H1 (cell line): ENCODE data around the gene CBFB. TPM values are rescaled to one million over a fixed set of nuclear protein-coding genes. Genes with fewer than 3 reads are reported as not detected.

Experiments
- CTCF ChIA-PET: fragments of 300-600 bp; sonication (Branson Sonifier 250); formaldehyde crosslinking; loops from one replicate; lab custom pipeline; 2021; ENCODE audit not compliant: partially characterized antibody; lab: Charles Lee
- POLR2A ChIA-PET: fragments of 300-600 bp; sonication (Branson Sonifier 250); formaldehyde crosslinking; loops from one replicate; lab custom pipeline; 2021; ENCODE audit warnings: inconsistent platforms; ENCODE audit not compliant: partially characterized antibody; lab: Charles Lee
- DNase-seq, 2 experiments: peaks; one replicate each; pipeline versions ENCODE4 v3.0.0 to v3.0.0-alpha.2; 2010 to 2022; ENCODE audit warnings: low spot score in 2 of 2, low read depth in 1 of 2, mixed read lengths in 1 of 2
- FAIRE-seq: peaks from 2 replicates; lab custom pipeline; 2011; peaks lifted over from hg19 to GRCh38; lab: Jason Lieb, UNC
- H2AFZ ChIP-seq: 2 replicates; pipeline ENCODE4 v1.8.1; 2012; ENCODE audit warnings: low read length, inconsistent platforms
- H2AK5ac ChIP-seq: 2 replicates; pipeline ENCODE4 v1.6.1; 2013; ENCODE audit warnings: low read depth, low read length
- H2BK120ac ChIP-seq: replicated peaks from 2 replicates; pipeline ENCODE3; 2013; ENCODE audit warnings: low read depth, low read length, inconsistent platforms
- H2BK12ac ChIP-seq: 2 replicates; pipeline ENCODE4 v1.6.1; 2013; ENCODE audit warnings: low read depth, low read length
- H2BK15ac ChIP-seq: 2 replicates; pipeline ENCODE4 v1.6.1; 2013; ENCODE audit warnings: low read length
- H2BK20ac ChIP-seq: 2 replicates; pipeline ENCODE4 v1.6.1; 2013; ENCODE audit warnings: low read length
- H2BK5ac ChIP-seq: 2 replicates; pipeline ENCODE4 v1.6.1; 2013; ENCODE audit warnings: low read depth, low read length
- H3K14ac ChIP-seq: 2 replicates; pipeline ENCODE4 v1.6.1; 2013; ENCODE audit warnings: inconsistent platforms; ENCODE audit not compliant: insufficient read length
- H3K18ac ChIP-seq: 2 replicates; pipeline ENCODE4 v1.6.1; 2013; ENCODE audit warnings: low read length; ENCODE audit errors: extremely low read depth
- H3K23ac ChIP-seq: 2 replicates; pipeline ENCODE4 v1.6.1; 2013; ENCODE audit warnings: inconsistent platforms; ENCODE audit not compliant: insufficient read length
- H3K23me2 ChIP-seq: 2 replicates; pipeline ENCODE4 v1.6.1; 2013; ENCODE audit warnings: low read depth, low read length
- H3K27ac ChIP-seq: 2 replicates; pipeline ENCODE4 v1.6.1; 2011; ENCODE audit warnings: low read depth, low read length, inconsistent platforms
- H3K27me3 ChIP-seq, 4 experiments: replicated peaks in 1 of 4; 1 replicate in 1 of 4; 2 replicates in 3 of 4; pipeline versions ENCODE4 v1.6.1 to v1.8.1; 2011 to 2013; ENCODE audit warnings: low read length in 3 of 4, mild to moderate bottlenecking in 3 of 4, inconsistent platforms in 2 of 4, mixed read lengths in 2 of 4, moderate library complexity in 1 of 4; ENCODE audit not compliant: control insufficient read depth in 3 of 4, insufficient read depth in 3 of 4; ENCODE audit errors: extremely low read depth in 1 of 4
- H3K36me3 ChIP-seq, 4 experiments: 2 replicates each; pipeline versions ENCODE4 v1.6.1 to v1.8.1; 2011 to 2013; ENCODE audit warnings: mild to moderate bottlenecking in 4 of 4, low read length in 3 of 4, moderate library complexity in 2 of 4, control low read depth in 1 of 4, inconsistent platforms in 1 of 4; ENCODE audit not compliant: insufficient read depth in 4 of 4, control insufficient read depth in 2 of 4
- H3K4ac ChIP-seq: replicated peaks from 2 replicates; pipeline ENCODE3; 2013; ENCODE audit warnings: low read length, low read depth, mixed read lengths, inconsistent platforms; ENCODE audit not compliant: insufficient read length
- H3K4me1 ChIP-seq, 4 experiments: replicated peaks in 1 of 4; 1 replicate in 1 of 4; 2 replicates in 3 of 4; pipeline versions ENCODE4 v1.6.1 to v1.8.1; 2011 to 2013; ENCODE audit warnings: low read length in 3 of 4, inconsistent platforms in 2 of 4, mixed read lengths in 1 of 4; ENCODE audit not compliant: insufficient read depth in 4 of 4, control insufficient read depth in 3 of 4
- H3K4me2 ChIP-seq, 2 experiments: 2 replicates each; pipeline versions ENCODE4 v1.6.1 to v1.8.1; 2011 to 2013; ENCODE audit warnings: low read depth in 2 of 2, low read length in 2 of 2, control low read depth in 1 of 2, inconsistent platforms in 1 of 2, mild to moderate bottlenecking in 1 of 2; ENCODE audit not compliant: insufficient read depth in 1 of 2
- H3K4me3 ChIP-seq, 4 experiments: fragments of 200-600, 300-600 bp in 1 of 4; sonication (generic), shearing (Covaris generic), sonication (Bioruptor Twin) in 1 of 4; 2 replicates each; pipeline versions ENCODE4 v1.5.1 to v1.8.1; 2011 to 2016; ENCODE audit warnings: low read length in 4 of 4, low read depth in 3 of 4, control low read depth in 2 of 4, inconsistent platforms in 2 of 4, mild to moderate bottlenecking in 2 of 4, mixed read lengths in 1 of 4, moderate library complexity in 1 of 4; ENCODE audit not compliant: insufficient read depth in 2 of 4; ENCODE audit errors: extremely low read depth in 1 of 4
- H3K56ac ChIP-seq: replicated peaks from 2 replicates; pipeline ENCODE3; 2013; ENCODE audit warnings: low read depth, mild to moderate bottlenecking, mixed read lengths, low read length, inconsistent platforms; ENCODE audit not compliant: insufficient read length
- H3K79me1 ChIP-seq: 2 replicates; pipeline ENCODE4 v1.6.1; 2013; ENCODE audit warnings: low read depth, low read length, control low read depth
- H3K79me2 ChIP-seq, 2 experiments: 2 replicates each; pipeline versions ENCODE4 v1.6.1 to v1.8.1; 2012 to 2013; ENCODE audit warnings: low read length in 2 of 2, mild to moderate bottlenecking in 2 of 2, inconsistent platforms in 1 of 2; ENCODE audit not compliant: insufficient read depth in 2 of 2, control insufficient read depth in 1 of 2
- H3K9ac ChIP-seq, 4 experiments: replicated peaks in 1 of 4; 1 replicate in 1 of 4; 2 replicates in 3 of 4; pipeline versions ENCODE4 v1.6.1 to v1.8.1; 2011 to 2013; ENCODE audit warnings: low read depth in 3 of 4, low read length in 3 of 4, control low read depth in 2 of 4, mild to moderate bottlenecking in 2 of 4, moderate library complexity in 2 of 4, inconsistent platforms in 1 of 4; ENCODE audit errors: extremely low read depth in 1 of 4
- H3K9me3 ChIP-seq, 2 experiments: 2 replicates each; pipeline versions ENCODE4 v1.6.1 to v1.8.1; 2012 to 2013; ENCODE audit warnings: mild to moderate bottlenecking in 2 of 2, moderate library complexity in 2 of 2, control low read depth in 1 of 2, inconsistent platforms in 1 of 2, low read depth in 1 of 2, low read length in 1 of 2, mixed read lengths in 1 of 2; ENCODE audit not compliant: insufficient read depth in 2 of 2
- H4K20me1 ChIP-seq, 2 experiments: replicated peaks in 1 of 2; 2 replicates each; pipeline versions ENCODE3 to v1.8.1; 2011 to 2013; ENCODE audit warnings: inconsistent platforms in 2 of 2, low read length in 2 of 2, mild to moderate bottlenecking in 1 of 2; ENCODE audit not compliant: insufficient read depth in 2 of 2, control insufficient read depth in 1 of 2
- H4K5ac ChIP-seq: 2 replicates; pipeline ENCODE4 v1.6.1; 2013; ENCODE audit warnings: low read length, low read depth, mixed read lengths, inconsistent platforms; ENCODE audit not compliant: insufficient read length
- H4K8ac ChIP-seq: 2 replicates; pipeline ENCODE4 v1.8.0; 2013; ENCODE audit warnings: mild to moderate bottlenecking, moderate library complexity, low read length, inconsistent platforms; ENCODE audit not compliant: insufficient read depth; ENCODE audit errors: extremely low read depth
- H4K91ac ChIP-seq: replicated peaks from 2 replicates; pipeline ENCODE3; 2013; ENCODE audit warnings: low read length, mixed read lengths, inconsistent platforms; ENCODE audit not compliant: insufficient read length
- ASH2L ChIP-seq: fragments of 200-600, 300-600 bp; sonication (generic); IDR thresholded peaks from one replicate; pipeline ENCODE4 v1.7.1; 2017; ENCODE audit warnings: low read length
- BCL11A ChIP-seq, 2 experiments: IDR thresholded peaks; one replicate each; pipeline ENCODE4 v1.6.1; 2011; ENCODE audit warnings: low read depth in 2 of 2, low read length in 2 of 2, mild to moderate bottlenecking in 2 of 2
- CBX5 ChIP-seq: fragments of 300-800, 300-1000 bp; sonication (generic); IDR thresholded peaks from 2 replicates; pipeline ENCODE4 v1.7.1; 2016; ENCODE audit warnings: antibody characterized with exemption, low read length, low read depth
- CBX8 ChIP-seq: fragments of 300-800, 300-1000 bp; sonication (generic); IDR thresholded peaks from 2 replicates; pipeline ENCODE4 v1.7.1; 2016; ENCODE audit warnings: low read depth, low read length, borderline replicate concordance
- CREB1 ChIP-seq: IDR thresholded peaks from 2 replicates; pipeline ENCODE4 v1.6.1; 2012; ENCODE audit warnings: inconsistent platforms
- GABPA ChIP-seq: IDR thresholded peaks from 2 replicates; pipeline ENCODE4 v1.6.1; 2011; ENCODE audit warnings: mild to moderate bottlenecking, low read length, moderate library complexity, borderline replicate concordance; ENCODE audit not compliant: insufficient read depth
- HDAC2 ChIP-seq, 2 experiments: fragments of 300-600 bp in 1 of 2; sonication (generic) in 1 of 2; IDR thresholded peaks; 2 replicates each; pipeline ENCODE4 v1.6.1; 2011 to 2012; ENCODE audit warnings: low read depth in 2 of 2, low read length in 2 of 2, mild to moderate bottlenecking in 2 of 2, moderate library complexity in 2 of 2, borderline replicate concordance in 1 of 2, inconsistent platforms in 1 of 2
- KDM5A ChIP-seq: fragments of 200-600 bp; IDR thresholded peaks from 2 replicates; pipeline ENCODE4 v1.7.1; 2012; ENCODE audit warnings: mild to moderate bottlenecking, low read length, inconsistent platforms, mixed read lengths
- POLR2AphosphoS5 ChIP-seq: IDR thresholded peaks from 2 replicates; pipeline ENCODE4 v1.6.1; 2011; ENCODE audit warnings: low read depth, low read length
- RAD21 ChIP-seq, 2 experiments: IDR thresholded peaks in 1 of 2; conservative IDR thresholded peaks in 1 of 2; 2 replicates each; pipeline ENCODE4 v1.6.1; 2011; ENCODE audit warnings: low read depth in 2 of 2, low read length in 2 of 2, improper control_type of control experiment in 1 of 2, inconsistent platforms in 1 of 2, mild to moderate bottlenecking in 1 of 2, moderate library complexity in 1 of 2
- RNF2 ChIP-seq: fragments of 200-900, 300-1000 bp; sonication (generic); IDR thresholded peaks from 2 replicates; pipeline ENCODE4 v1.7.1; 2016; ENCODE audit warnings: borderline replicate concordance, low read depth, mild to moderate bottlenecking, antibody characterized with exemption, low read length; ENCODE audit not compliant: poor library complexity, severe bottlenecking; ENCODE audit errors: missing control alignments
- TAF1 ChIP-seq: IDR thresholded peaks from 2 replicates; pipeline ENCODE4 v1.6.1; 2011; ENCODE audit warnings: mild to moderate bottlenecking, low read depth, low read length
- WGBS, 2 experiments: shearing (Covaris generic) in 1 of 2; methylation state at CpG; one replicate each; pipeline versions ENCODE4 v1.1.6 to v1.1.7; 2013 to 2015; ENCODE audit warnings: low lambda C conversion rate in 2 of 2, mixed read lengths in 2 of 2, inconsistent platforms in 1 of 2, low coverage in 1 of 2, missing lambda C conversion rate in 1 of 2; ENCODE audit not compliant: insufficient replicate concordance in 2 of 2, insufficient coverage in 1 of 2, insufficient read length in 1 of 2; ENCODE audit errors: extremely low coverage in 1 of 2, missing lambda C conversion rate in 1 of 2; 5-methylcytosine and 5-hydroxymethylcytosine counted together
- polyA plus RNA-seq, 7 experiments: library from polyadenylated mRNA; depleted of rRNA in 3 of 7; stranded (reverse) in 5 of 7; unstranded in 2 of 7; fragments of >200 nt in 5 of 7; fragments of 200-250 nt in 2 of 7; gene quantifications; 1 replicate in 5 of 7; 2 replicates in 1 of 7; 4 replicates in 1 of 7; pipeline versions ENCODE4 v1.2.1 to v1.2.3, GENCODE V29; 2011 to 2013; ENCODE audit warnings: missing spikeins in 2 of 7, mixed read lengths in 2 of 7
- total RNA-seq: library from RNA; stranded (reverse); fragmentation: NEBNext Ultra II Directional; extraction: Animal tissue kit (Norgen Biotek cat#: 25700); gene quantifications from 2 replicates; pipeline ENCODE4 v1.2.1, GENCODE V29; 2021

The CBFB gene
- total and polyA plus RNA-seq, 2 of the 8 experiments (the other 6 are each of a cell fraction or from before 2014, with no cell fraction given): 11.5 to 31.6 TPM

GRCh38 chr16:67006930-67007658, 21.9 kb upstream of the CBFB start:
- POLR2A ChIA-PET: interaction anchor here (0.8 kb wide), 2 partner anchors 107 to 143 kb away, joined by 3 read pairs; partner anchors contain the start of gene B3GNT9
- DNase-seq (no peak), FAIRE-seq (no peak)
- Histone ChIP-seq H2BK12ac (no peak overlapping the region), H2BK20ac (no peak overlapping the region), H4K8ac (0 out of 2 replicates have a peak overlapping the region, but pooled peaks have one; percentile 39), H3K4me3 (no peak overlapping the region), H2AFZ (no peak overlapping the region), H3K9me3 (no peaks in the 10 kb centered on the region), H3K4ac (no peak overlapping the region), H2AK5ac (no peak overlapping the region), H3K79me1 (no peaks in the 10 kb centered on the region), H3K27ac (no peak overlapping the region), H4K5ac (no peak overlapping the region), H2BK5ac (no peak overlapping the region), H3K36me3 (no peaks in the 10 kb centered on the region), H4K91ac (no peak overlapping the region), H3K4me2 (no peak overlapping the region), H3K9ac (no peak overlapping the region), H2BK120ac (no peak overlapping the region), H4K20me1 (peaks cover 0 to 2% of the 10 kb centered on the region in 2 experiments), H2BK15ac (no peak overlapping the region), H3K56ac (no peak overlapping the region), H3K79me2 (no peaks in the 10 kb centered on the region), H3K14ac (no peak overlapping the region), H3K18ac (no peak overlapping the region), H3K4me1 (no peaks in the 10 kb centered on the region), H3K27me3 (peaks cover 0 to 12% (median 8%) of the 10 kb centered on the region in 4 experiments; a peak in 5 of 7 replicates), H3K23me2 (no peaks in the 10 kb centered on the region), H3K23ac (no peak overlapping the region)
- 90% methylated on average over 12 of the region's 12 CpGs; no CpG with 5 or more reads in 1 of the 2 experiments for WGBS, 2 experiments
- CTCF ChIA-PET: interaction anchor here (0.6 to 5.2 kb wide), 13 partner anchors 11 to 393 kb away, joined by 3 to 37 read pairs (median 4); no protein-coding TSS in a partner anchor
- TF ChIP-seq CBX8 (no peak), KDM5A (no peak), RAD21 (IDR thresholded peaks at IDR 0.05 in 1 of 2, conservative IDR thresholded peaks at IDR 0.05 in 1 of 2; ENCODE audit: low read depth in 2 of 2, low read length in 2 of 2) (no peak), POLR2AphosphoS5 (no peak), CBX5 (no peak), BCL11A (IDR thresholded peaks at IDR 0.05; ENCODE audit: low read depth in 2 of 2, low read length in 2 of 2) (no peak), CREB1 (no peak), RNF2 (no peak), GABPA (no peak), TAF1 (no peak), ASH2L (no peak), HDAC2 (IDR thresholded peaks at IDR 0.05; ENCODE audit: borderline replicate concordance in 1 of 2, low read depth in 2 of 2, low read length in 2 of 2) (no peak)
